Thoracic aorta (tissue), 2 donors: ENCODE measurements around the gene MYH7. TPM values are rescaled to one million over a fixed set of nuclear protein-coding genes. Genes with fewer than 3 reads are reported as not detected.

Source experiments
- ATAC-seq: fragments of 150-250 bp; one replicate; pipeline ENCODE4 v1.8.0; 2017; ENCODE audit warnings: low read depth; ENCODE audit not compliant: insufficient number of reproducible peaks, low FRiP score
- DNase-seq: peaks from one replicate; pipeline ENCODE4 v3.0.0-alpha.2; 2020; ENCODE audit warnings: low spot score
- H3K27ac ChIP-seq, 2 donors: fragments of 200-600 bp; sonication (generic); 1 replicate in 1 of 2; 2 replicates in 1 of 2; pipeline ENCODE4 v1.5.1; 2016; ENCODE audit warnings: mild to moderate bottlenecking in 2 of 2, moderate library complexity in 2 of 2
- H3K27me3 ChIP-seq: fragments of 200-600 bp; sonication (generic); replicated peaks from 2 replicates; pipeline ENCODE4 v1.6.0; 2016; ENCODE audit warnings: mild to moderate bottlenecking; ENCODE audit not compliant: insufficient read depth
- H3K36me3 ChIP-seq: fragments of 200-600 bp; sonication (generic); one replicate; pipeline ENCODE4 v1.5.1; 2016
- H3K4me1 ChIP-seq, 2 donors: fragments of 200-600 bp; sonication (generic); 1 replicate in 1 of 2; 2 replicates in 1 of 2; pipeline versions ENCODE4 v1.5.1 to v1.6.0; 2016; ENCODE audit warnings: low read depth in 2 of 2, mild to moderate bottlenecking in 1 of 2; ENCODE audit not compliant: control insufficient read depth in 1 of 2
- H3K4me3 ChIP-seq: fragments of 200-600 bp; sonication (generic); 2 replicates; pipeline ENCODE4 v1.5.1; 2016; ENCODE audit warnings: mild to moderate bottlenecking
- H3K9me3 ChIP-seq: fragments of 200-600 bp; sonication (generic); 2 replicates; pipeline ENCODE4 v1.5.1; 2016
- CTCF ChIP-seq: fragments of 200-600 bp; sonication (generic); IDR thresholded peaks from one replicate; pipeline ENCODE4 v1.5.1; 2019; ENCODE audit warnings: antibody characterized with exemption
- total RNA-seq, 2 donors: library from RNA; depleted of rRNA; stranded (reverse); fragments of >200 nt; gene quantifications; one replicate each; pipeline versions ENCODE4 v1.1.0 to v1.2.3, GENCODE V29; 2016

The MYH7 gene
- total RNA-seq, 2 donors from 2014 or later = 0.81 TPM; not detected in 1

GRCh38 chr14:23442721-23443356, 7.4 kb upstream of the MYH7 start:
- ATAC-seq (no peak), DNase-seq (no peak)
- H3K36me3 ChIP-seq = no peaks in the 10 kb centered on the region
- H3K4me1 ChIP-seq = no peaks in the 10 kb centered on the region
- no peaks in the 10 kb centered on the region for H3K9me3 ChIP-seq
- no peak overlapping the region for H3K27ac ChIP-seq
- H3K27me3 ChIP-seq = no peaks in the 10 kb centered on the region
- TF ChIP-seq CTCF = no peak
- no peak overlapping the region for H3K4me3 ChIP-seq

GRCh38 chr14:23441076-23441475, 5.6 kb upstream of the MYH7 start:
- Histone ChIP-seq H3K4me1 (no peaks in the 10 kb centered on the region), H3K9me3 (no peaks in the 10 kb centered on the region), H3K27me3 (no peaks in the 10 kb centered on the region), H3K4me3 (no peak overlapping the region), H3K36me3 (no peaks in the 10 kb centered on the region), H3K27ac (no peak overlapping the region)
- TF ChIP-seq CTCF = no peak
- no peak for ATAC-seq
- DNase-seq = no peak

- no peak overlapping the region for H3K4me3 ChIP-seq
- no peaks in the 10 kb centered on the region for H3K27me3 ChIP-seq
- ATAC-seq (no peak), DNase-seq (no peak)
- no peak overlapping the region for H3K27ac ChIP-seq
- no peaks in the 10 kb centered on the region for H3K4me1 ChIP-seq
- no peaks in the 10 kb centered on the region for H3K9me3 ChIP-seq
- TF ChIP-seq CTCF = no peak
- H3K36me3 ChIP-seq = no peaks in the 10 kb centered on the region
Observed at GRCh38 chr14:23439107-23439835, 3.8 kb upstream of the MYH7 start.

GRCh38 chr14:23438101-23438971, 2.9 kb upstream of the MYH7 start:
- ATAC-seq (no peak), DNase-seq (no peak)
- no peak for TF ChIP-seq CTCF
- Histone ChIP-seq H3K27ac (no peak overlapping the region), H3K4me1 (no peaks in the 10 kb centered on the region), H3K27me3 (no peaks in the 10 kb centered on the region), H3K9me3 (no peaks in the 10 kb centered on the region), H3K36me3 (no peaks in the 10 kb centered on the region), H3K4me3 (no peak overlapping the region)
